Heart right ventricle (tissue), 16 donors: Measurements from ENCODE around the gene OGDHL. TPM values are rescaled to one million over a fixed set of nuclear protein-coding genes. Genes with fewer than 3 reads are reported as not detected.

Source experiments
- ATAC-seq, 8 donors: fragments of 200-7000 bp; cut with Tn5 transposase; one replicate each; pipeline ENCODE4 v1.9.1; 2020; ENCODE audit warnings: mild to moderate bottlenecking in 8 of 8, moderate library complexity in 8 of 8, moderate number of reproducible peaks in 1 of 8
- DNase-seq, 2 donors: peaks; one replicate each; pipeline ENCODE4 v3.0.0-alpha.2; 2020
- H3K27ac ChIP-seq, 10 donors: fragments of 200-600 bp; sonication (generic) in 2 of 10; one replicate each; pipeline versions ENCODE4 v1.5.0 to v1.8.0; 2020 to 2022; ENCODE audit warnings: mild to moderate bottlenecking in 3 of 10
- H3K27me3 ChIP-seq, 7 donors: fragments of 200-600 bp; one replicate each; pipeline ENCODE4 v1.8.0; 2021 to 2022; ENCODE audit warnings: mild to moderate bottlenecking in 2 of 7
- H3K36me3 ChIP-seq, 9 donors: fragments of 200-600 bp; sonication (generic) in 1 of 9; one replicate each; pipeline versions ENCODE4 v1.5.0 to v1.8.0; 2020 to 2022; ENCODE audit warnings: mild to moderate bottlenecking in 2 of 9
- H3K4me1 ChIP-seq, 9 donors: fragments of 200-600 bp; sonication (generic) in 1 of 9; one replicate each; pipeline versions ENCODE4 v1.5.0 to v1.8.0; 2020 to 2022; ENCODE audit warnings: mild to moderate bottlenecking in 4 of 9
- H3K4me3 ChIP-seq, 10 donors: fragments of 200-600 bp; sonication (generic) in 2 of 10; one replicate each; pipeline versions ENCODE4 v1.5.0 to v1.8.0; 2020 to 2022; ENCODE audit warnings: mild to moderate bottlenecking in 7 of 10, moderate library complexity in 2 of 10
- H3K9me3 ChIP-seq, 11 donors: fragments of 200-600 bp in 10 of 11; sonication (generic) in 2 of 11; one replicate each; pipeline versions ENCODE4 v1.5.0 to v1.8.0; 2013 to 2022; ENCODE audit warnings: mild to moderate bottlenecking in 2 of 11, control low read depth in 1 of 11, moderate library complexity in 1 of 11
- CTCF ChIP-seq, 9 donors: fragments of 200-600 bp; sonication (generic) in 2 of 9; IDR thresholded peaks; one replicate each; pipeline versions ENCODE4 v1.5.0 to v1.8.0; 2021 to 2022; ENCODE audit warnings: antibody characterized with exemption in 9 of 9, mild to moderate bottlenecking in 5 of 9, moderate library complexity in 1 of 9
- WGBS, 2 donors: extraction: QIAGEN DNeasy Blood & Tissue Kit; methylation state at CpG; one replicate each; pipeline ENCODE4 v1.1.7; 2013; ENCODE audit warnings: inconsistent platforms in 1 of 2; 5-methylcytosine and 5-hydroxymethylcytosine counted together
- intact Hi-C, 10 donors: fragments of 100-400 bp; cut with DNase I; formaldehyde crosslinking; loops; one replicate each; pipeline versions ENCODE4 v1.11.1 to v1.14.2; 2022
- polyA plus RNA-seq, 2 donors: library from polyadenylated mRNA; stranded (reverse); fragments of 200-250 nt; gene quantifications; one replicate each; pipeline ENCODE4 v1.2.3, GENCODE V29; 2013
- total RNA-seq, 10 donors: library from RNA; stranded (reverse); fragmentation: NEBNext Ultra II Directional in 3 of 10; extraction: Animal tissue kit (Norgen Biotek cat#: 25700) in 3 of 10; gene quantifications; one replicate each; pipeline versions ENCODE4 v1.2.1 to v1.2.4, GENCODE V29; 2021 to 2023
- donor health status: Arrhythmogenic right ventricular cardiomyopathy.
- donor health status: ischemic (EF 13 %, LVEDD 7.1; RV severe dilation, severe dysfunction).
- donor health status: healthy with polysubstance abuse.
- donor health status: DM: no; HTN: yes; CAD: no.
- donor health status: DM: no; HTN: no; CAD: no.
- donor health status: ischemic (EF 25% LVEDD 6.9; RV normal size, moderate dysfunction).
- donor health status: ischemic (EF 25% LVEDD 5.7; RV mildly dilated, moderate dysfunction).
- donor health status: healthy.
- donor health status: DM: yes; HTN: yes; CAD: no.
- donor health status: Ischemic cardiomyopathy.
- donor health status: ischemic (EF 35%, LVEDD 5.7; RV mildly dilated, moderate dysfunction).
- donor health status: nonischemic (EF 11% LVEDD 7.7; RV severe dilation, severe dysfunction).
- donor health status: DM: yes; HTN: yes; CAD: no.
- donor health status: PGD.
- donor health status: ischemic (EF 29% LVEDD 5.4; RV normal size, mild dysfunction).
- donor health status: nonischemic (EF 23%, LVEDD 6.1; RV moderate dilation, normal function).

Gene OGDHL
- total and polyA plus RNA-seq, 12 donors, result 0.07 to 11.4 (median 2.4) TPM

- DNase-seq, result no peak
These were observed 26.1 kb downstream of the OGDHL start for GRCh38 chr10:49735848-49736563.

GRCh38 chr10:49735161-49735560, 27.0 kb downstream of the OGDHL start:
- DNase-seq (no peak), ATAC-seq (no peak)
- H3K4me3 ChIP-seq, result no peak overlapping the region
- H3K36me3 ChIP-seq, result no peaks in the 10 kb centered on the region
- H3K4me1 ChIP-seq, result no peaks in the 10 kb centered on the region
- TF ChIP-seq CTCF (IDR thresholded peaks at IDR 0.05), result no peak
- intact Hi-C loops, result no loop called here
- no peak overlapping the region for H3K27ac ChIP-seq
- no peaks in the 10 kb centered on the region for H3K27me3 ChIP-seq
- H3K9me3 ChIP-seq, result no peaks in the 10 kb centered on the region
- 59 to 64% methylated on average over 11 of the region's 11 CpGs for WGBS, 2 donors

More at GRCh38 chr10:49735848-49736563, 26.1 kb downstream of the OGDHL start:
- 92 to 95% methylated on average over 23 of the region's 23 CpGs for WGBS, 2 donors
- H3K4me1 ChIP-seq, result no peaks in the 10 kb centered on the region
- no peak for TF ChIP-seq CTCF (IDR thresholded peaks at IDR 0.05)
- ATAC-seq, result no peak
- H3K27me3 ChIP-seq, result no peaks in the 10 kb centered on the region
- no peaks in the 10 kb centered on the region for H3K36me3 ChIP-seq
- intact Hi-C loops, result no loop called here
- no peak overlapping the region for H3K27ac ChIP-seq
- H3K4me3 ChIP-seq, result no peak overlapping the region
- no peaks in the 10 kb centered on the region for H3K9me3 ChIP-seq

GRCh38 chr10:49734676-49735075, 27.4 kb downstream of the OGDHL start:
- Histone ChIP-seq H3K4me1 (no peaks in the 10 kb centered on the region), H3K27me3 (no peaks in the 10 kb centered on the region), H3K27ac (no peak overlapping the region), H3K4me3 (no peak overlapping the region), H3K36me3 (no peaks in the 10 kb centered on the region), H3K9me3 (peaks cover 0 to under 1% (median 0%) of the 10 kb centered on the region in 11 donors)
- DNase-seq, result no peak
- intact Hi-C loops, result no loop called here
- no peak for TF ChIP-seq CTCF (IDR thresholded peaks at IDR 0.05)
- 67 to 70% methylated on average over 10 of the region's 10 CpGs for WGBS, 2 donors
- no peak for ATAC-seq

- Histone ChIP-seq H3K36me3 (no peaks in the 10 kb centered on the region), H3K27ac (no peak overlapping the region), H3K27me3 (no peaks in the 10 kb centered on the region), H3K4me3 (no peak overlapping the region), H3K4me1 (no peaks in the 10 kb centered on the region), H3K9me3 (peaks cover 0 to 7% (median 0%) of the 10 kb centered on the region in 11 donors)
- no peak for DNase-seq
- ATAC-seq, result no peak
- no peak for TF ChIP-seq CTCF (IDR thresholded peaks at IDR 0.05)
- 68 to 74% methylated on average over 7 of the region's 7 CpGs for WGBS, 2 donors
- intact Hi-C loops, result no loop called here
These were observed 28.3 kb downstream of the OGDHL start for GRCh38 chr10:49733866-49734265.
